SK-N-SH (cell line): ENCODE measurements around the gene ANO3. TPM values are rescaled to one million over a fixed set of nuclear protein-coding genes. Genes with fewer than 3 reads are reported as not detected.

ENCODE experiments used
- CTCF ChIA-PET: fragments of 300-600, 350-600 bp; formaldehyde crosslinking; extraction: SDS; loops from one replicate; lab custom pipeline; 2021; lab: Yijun Ruan, JAX
- POLR2A ChIA-PET: fragments of 350-600 bp; sonication (Branson Sonifier 250); formaldehyde crosslinking; extraction: SDS; loops from one replicate; lab custom pipeline; 2020; ENCODE audit warnings: antibody characterized with exemption, inconsistent platforms; lab: Yijun Ruan, JAX
- DNase-seq: peaks from one replicate; pipeline ENCODE4 v3.0.0; 2012
- H2AFZ ChIP-seq: fragments of 200-600 bp; sonication (generic); 2 replicates; pipeline ENCODE4 v1.8.1; 2016; ENCODE audit warnings: antibody characterized with exemption, mild to moderate bottlenecking, low read depth
- H3F3A ChIP-seq: fragments of 200-600 bp; sonication (generic); replicated peaks from 2 replicates; pipeline ENCODE3; 2016; ENCODE audit warnings: antibody characterized with exemption, mild to moderate bottlenecking; ENCODE audit not compliant: insufficient read depth
- H3K27ac ChIP-seq, 2 experiments: fragments of 200-500 bp in 1 of 2; fragments of 200-600 bp in 1 of 2; sonication (Bioruptor generic) in 1 of 2; sonication (generic), shearing (Covaris generic) in 1 of 2; 2 replicates each; pipeline versions ENCODE4 v1.5.1 to v1.6.1; 2014 to 2016; ENCODE audit warnings: low read depth in 2 of 2, inconsistent platforms in 1 of 2, low read length in 1 of 2, mild to moderate bottlenecking in 1 of 2, mixed read lengths in 1 of 2
- H3K27me3 ChIP-seq: fragments of 200-600 bp; sonication (generic), shearing (Covaris generic); 2 replicates; pipeline ENCODE4 v1.6.1; 2016; ENCODE audit warnings: mixed run types; ENCODE audit not compliant: insufficient read depth
- H3K36me3 ChIP-seq, 2 experiments: fragments of 200-500 bp in 1 of 2; fragments of 200-600 bp in 1 of 2; sonication (Bioruptor generic) in 1 of 2; sonication (generic) in 1 of 2; replicated peaks in 1 of 2; 2 replicates each; pipeline versions ENCODE3 to v1.5.1; 2014 to 2016; ENCODE audit warnings: low read length in 1 of 2, mild to moderate bottlenecking in 1 of 2; ENCODE audit not compliant: insufficient read depth in 2 of 2, control insufficient read depth in 1 of 2
- H3K4me1 ChIP-seq, 2 experiments: fragments of 200-500 bp in 1 of 2; fragments of 200-600 bp in 1 of 2; sonication (Bioruptor generic) in 1 of 2; sonication (generic), shearing (Covaris generic) in 1 of 2; 2 replicates each; pipeline versions ENCODE4 v1.5.1 to v1.6.1; 2014 to 2016; ENCODE audit warnings: low read depth in 1 of 2, low read length in 1 of 2, mixed run types in 1 of 2; ENCODE audit not compliant: insufficient read depth in 2 of 2, control insufficient read depth in 1 of 2
- H3K4me2 ChIP-seq: fragments of 200-600 bp; sonication (generic), shearing (Covaris generic); 2 replicates; pipeline ENCODE4 v1.6.1; 2017; ENCODE audit warnings: mixed run types
- H3K4me3 ChIP-seq, 2 experiments: fragments of 200-500 bp in 1 of 2; fragments of 200-600 bp in 1 of 2; sonication (Bioruptor generic) in 1 of 2; sonication (generic), shearing (Covaris generic) in 1 of 2; 2 replicates each; pipeline versions ENCODE4 v1.5.1 to v1.8.1; 2014 to 2016; ENCODE audit warnings: low read depth in 2 of 2, inconsistent platforms in 1 of 2, low read length in 1 of 2, mild to moderate bottlenecking in 1 of 2, mixed read lengths in 1 of 2, moderate library complexity in 1 of 2
- H3K79me2 ChIP-seq: fragments of 200-600 bp; sonication (generic); 2 replicates; pipeline ENCODE4 v1.8.1; 2017; ENCODE audit warnings: mild to moderate bottlenecking; ENCODE audit not compliant: insufficient read depth
- H3K9ac ChIP-seq: fragments of 200-600 bp; sonication (generic); 2 replicates; pipeline ENCODE4 v1.6.1; 2017; ENCODE audit warnings: mixed run types
- H3K9me2 ChIP-seq: fragments of 200-600 bp; sonication (generic); 2 replicates; pipeline ENCODE4 v1.6.1; 2017; ENCODE audit warnings: mixed run types
- H3K9me3 ChIP-seq: fragments of 200-600 bp; sonication (generic); 2 replicates; pipeline ENCODE4 v1.6.1; 2017; ENCODE audit warnings: mixed run types, mild to moderate bottlenecking, moderate library complexity
- H4K20me1 ChIP-seq: fragments of 200-600 bp; sonication (generic); 2 replicates; pipeline ENCODE4 v1.6.1; 2017; ENCODE audit warnings: mild to moderate bottlenecking, mixed run types; ENCODE audit not compliant: insufficient read depth
- EP300 ChIP-seq, 2 experiments: IDR thresholded peaks; 2 replicates each; pipeline versions ENCODE4 v1.4.0 to v1.6.1; 2012; ENCODE audit warnings: borderline replicate concordance in 1 of 2, low read depth in 1 of 2, low read length in 1 of 2
- EZH2phosphoT487 ChIP-seq: fragments of 200-600 bp; sonication (generic); IDR thresholded peaks from 2 replicates; pipeline ENCODE4 v1.6.1; 2017; ENCODE audit warnings: low read depth, mixed run types, mild to moderate bottlenecking, antibody characterized with exemption, moderate library complexity, borderline replicate concordance
- FOSL2 ChIP-seq: IDR thresholded peaks from 2 replicates; pipeline ENCODE4 v1.4.0; 2012; ENCODE audit warnings: low read depth, mild to moderate bottlenecking, moderate library complexity, borderline replicate concordance
- GATA2 ChIP-seq: sonication (generic); formaldehyde crosslinking; IDR thresholded peaks from 2 replicates; pipeline ENCODE4 v1.5.0; 2020; ENCODE audit warnings: mild to moderate bottlenecking, missing genetic modification reagents
- MEF2A ChIP-seq: IDR thresholded peaks from 2 replicates; pipeline ENCODE4 v1.4.0; 2012; ENCODE audit warnings: low read depth, borderline replicate concordance
- POLR2AphosphoS5 ChIP-seq: IDR thresholded peaks from 2 replicates; pipeline ENCODE4 v1.6.1; 2012; ENCODE audit warnings: low read depth, low read length
- RAD21 ChIP-seq: IDR thresholded peaks from 2 replicates; pipeline ENCODE4 v1.6.1; 2012; ENCODE audit warnings: mild to moderate bottlenecking, low read length
- RCOR1 ChIP-seq: fragments of 150-350 bp; IDR thresholded peaks from 2 replicates; pipeline ENCODE4 v1.6.1; 2017; ENCODE audit warnings: antibody characterized with exemption, low read length
- RFX5 ChIP-seq: IDR thresholded peaks from 2 replicates; pipeline ENCODE4 v1.6.1; 2012; ENCODE audit warnings: mild to moderate bottlenecking, improper control_type of control experiment, low read length
- RXRA ChIP-seq: IDR thresholded peaks from 2 replicates; pipeline ENCODE4 v1.4.0; 2012; ENCODE audit warnings: low read depth, mild to moderate bottlenecking, borderline replicate concordance
- SIN3A ChIP-seq: IDR thresholded peaks from 2 replicates; pipeline ENCODE4 v1.6.1; 2012; ENCODE audit warnings: low read depth, mild to moderate bottlenecking, low read length, moderate library complexity, borderline replicate concordance
- SMC3 ChIP-seq: IDR thresholded peaks from 2 replicates; pipeline ENCODE4 v1.6.1; 2012; ENCODE audit warnings: low read depth, low read length, improper control_type of control experiment
- TCF12 ChIP-seq: IDR thresholded peaks from 2 replicates; pipeline ENCODE4 v1.4.0; 2012
- WGBS: methylation state at CpG from one replicate; pipeline ENCODE4 v1.1.6; 2017; ENCODE audit warnings: low lambda C conversion rate; 5-methylcytosine and 5-hydroxymethylcytosine counted together
- polyA plus RNA-seq, 3 experiments: library from polyadenylated mRNA; depleted of rRNA; stranded (reverse); fragments of >200 nt; gene quantifications; 2 replicates each; pipeline ENCODE4 v1.2.3, GENCODE V29; 2012
- TF ChIP-seq, protein P1 (sequence below): IDR thresholded peaks from 2 replicates; pipeline ENCODE4 v1.4.0; 2012; ENCODE audit warnings: low read depth, borderline replicate concordance
- TF ChIP-seq, protein P2 (sequence below): IDR thresholded peaks from 2 replicates; pipeline ENCODE4 v1.6.1; 2012; ENCODE audit warnings: mild to moderate bottlenecking, low read depth, low read length, moderate library complexity
- TF ChIP-seq, protein P3 (sequence below): IDR thresholded peaks from 2 replicates; pipeline ENCODE4; 2012

The ANO3 gene
- polyA plus RNA-seq, 1 of the 3 experiments (the other 2 are of a cell fraction), result 0.13 TPM

DNA sequence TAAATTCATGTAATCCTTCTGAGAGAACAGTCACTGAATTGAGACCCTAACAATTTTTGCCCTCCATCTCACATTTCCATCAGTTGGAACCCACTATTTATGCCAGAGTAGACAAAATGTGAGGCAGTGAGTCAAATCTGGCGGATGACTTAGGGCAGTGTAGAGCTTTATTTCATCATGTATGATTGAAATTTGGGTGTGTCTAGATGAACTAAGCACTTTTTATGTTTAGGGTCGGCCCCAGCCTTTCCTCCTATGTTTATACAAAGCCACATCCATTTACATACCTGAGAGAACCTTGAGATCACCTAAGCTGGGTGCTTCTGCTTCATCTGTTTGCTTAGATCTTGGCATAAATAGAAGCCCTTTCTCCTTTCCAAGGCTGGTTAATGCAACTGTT, 255.1 kb downstream of the ANO3 start:
- H3K27me3 ChIP-seq, result no peaks in the 10 kb centered on the region
- H3K9me2 ChIP-seq, result no peaks in the 10 kb centered on the region
- no peak overlapping the region for H3K4me2 ChIP-seq
- no peak overlapping the region for H2AFZ ChIP-seq
- H3K9ac ChIP-seq, result no peak overlapping the region
- no peak for TF ChIP-seq RFX5
- TF ChIP-seq, protein P1, sequence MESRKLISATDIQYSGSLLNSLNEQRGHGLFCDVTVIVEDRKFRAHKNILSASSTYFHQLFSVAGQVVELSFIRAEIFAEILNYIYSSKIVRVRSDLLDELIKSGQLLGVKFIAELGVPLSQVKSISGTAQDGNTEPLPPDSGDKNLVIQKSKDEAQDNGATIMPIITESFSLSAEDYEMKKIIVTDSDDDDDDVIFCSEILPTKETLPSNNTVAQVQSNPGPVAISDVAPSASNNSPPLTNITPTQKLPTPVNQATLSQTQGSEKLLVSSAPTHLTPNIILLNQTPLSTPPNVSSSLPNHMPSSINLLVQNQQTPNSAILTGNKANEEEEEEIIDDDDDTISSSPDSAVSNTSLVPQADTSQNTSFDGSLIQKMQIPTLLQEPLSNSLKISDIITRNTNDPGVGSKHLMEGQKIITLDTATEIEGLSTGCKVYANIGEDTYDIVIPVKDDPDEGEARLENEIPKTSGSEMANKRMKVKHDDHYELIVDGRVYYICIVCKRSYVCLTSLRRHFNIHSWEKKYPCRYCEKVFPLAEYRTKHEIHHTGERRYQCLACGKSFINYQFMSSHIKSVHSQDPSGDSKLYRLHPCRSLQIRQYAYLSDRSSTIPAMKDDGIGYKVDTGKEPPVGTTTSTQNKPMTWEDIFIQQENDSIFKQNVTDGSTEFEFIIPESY, result no peak
- TF ChIP-seq, protein P2, sequence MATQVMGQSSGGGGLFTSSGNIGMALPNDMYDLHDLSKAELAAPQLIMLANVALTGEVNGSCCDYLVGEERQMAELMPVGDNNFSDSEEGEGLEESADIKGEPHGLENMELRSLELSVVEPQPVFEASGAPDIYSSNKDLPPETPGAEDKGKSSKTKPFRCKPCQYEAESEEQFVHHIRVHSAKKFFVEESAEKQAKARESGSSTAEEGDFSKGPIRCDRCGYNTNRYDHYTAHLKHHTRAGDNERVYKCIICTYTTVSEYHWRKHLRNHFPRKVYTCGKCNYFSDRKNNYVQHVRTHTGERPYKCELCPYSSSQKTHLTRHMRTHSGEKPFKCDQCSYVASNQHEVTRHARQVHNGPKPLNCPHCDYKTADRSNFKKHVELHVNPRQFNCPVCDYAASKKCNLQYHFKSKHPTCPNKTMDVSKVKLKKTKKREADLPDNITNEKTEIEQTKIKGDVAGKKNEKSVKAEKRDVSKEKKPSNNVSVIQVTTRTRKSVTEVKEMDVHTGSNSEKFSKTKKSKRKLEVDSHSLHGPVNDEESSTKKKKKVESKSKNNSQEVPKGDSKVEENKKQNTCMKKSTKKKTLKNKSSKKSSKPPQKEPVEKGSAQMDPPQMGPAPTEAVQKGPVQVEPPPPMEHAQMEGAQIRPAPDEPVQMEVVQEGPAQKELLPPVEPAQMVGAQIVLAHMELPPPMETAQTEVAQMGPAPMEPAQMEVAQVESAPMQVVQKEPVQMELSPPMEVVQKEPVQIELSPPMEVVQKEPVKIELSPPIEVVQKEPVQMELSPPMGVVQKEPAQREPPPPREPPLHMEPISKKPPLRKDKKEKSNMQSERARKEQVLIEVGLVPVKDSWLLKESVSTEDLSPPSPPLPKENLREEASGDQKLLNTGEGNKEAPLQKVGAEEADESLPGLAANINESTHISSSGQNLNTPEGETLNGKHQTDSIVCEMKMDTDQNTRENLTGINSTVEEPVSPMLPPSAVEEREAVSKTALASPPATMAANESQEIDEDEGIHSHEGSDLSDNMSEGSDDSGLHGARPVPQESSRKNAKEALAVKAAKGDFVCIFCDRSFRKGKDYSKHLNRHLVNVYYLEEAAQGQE, result no peak
- no peak for TF ChIP-seq FOSL2
- no peak for TF ChIP-seq RCOR1
- TF ChIP-seq SMC3, result no peak
- TF ChIP-seq RAD21, result no peak
- TF ChIP-seq EZH2phosphoT487, result no peak
- no peak for TF ChIP-seq GATA2 (CRISPR knock-in tag)
- no peak for TF ChIP-seq RXRA
- TF ChIP-seq, protein P3, sequence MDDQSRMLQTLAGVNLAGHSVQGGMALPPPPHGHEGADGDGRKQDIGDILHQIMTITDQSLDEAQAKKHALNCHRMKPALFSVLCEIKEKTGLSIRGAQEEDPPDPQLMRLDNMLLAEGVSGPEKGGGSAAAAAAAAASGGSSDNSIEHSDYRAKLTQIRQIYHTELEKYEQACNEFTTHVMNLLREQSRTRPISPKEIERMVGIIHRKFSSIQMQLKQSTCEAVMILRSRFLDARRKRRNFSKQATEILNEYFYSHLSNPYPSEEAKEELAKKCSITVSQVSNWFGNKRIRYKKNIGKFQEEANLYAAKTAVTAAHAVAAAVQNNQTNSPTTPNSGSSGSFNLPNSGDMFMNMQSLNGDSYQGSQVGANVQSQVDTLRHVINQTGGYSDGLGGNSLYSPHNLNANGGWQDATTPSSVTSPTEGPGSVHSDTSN, result no peak
- no peak for TF ChIP-seq POLR2AphosphoS5
- no peak for TF ChIP-seq SIN3A
- no peak for TF ChIP-seq MEF2A
- TF ChIP-seq TCF12, result no peak
- TF ChIP-seq EP300 (IDR thresholded peaks at IDR 0.05; ENCODE audit: borderline replicate concordance in 1 of 2, low read depth in 1 of 2, low read length in 1 of 2), result no peak
- H4K20me1 ChIP-seq, result no peaks in the 10 kb centered on the region
- no peaks in the 10 kb centered on the region for H3K79me2 ChIP-seq
- H3K36me3 ChIP-seq, result no peaks in the 10 kb centered on the region
- CTCF ChIA-PET, result interaction anchor here (1.4 kb wide), 1 partner anchor 14 kb away, joined by 3 read pairs; no protein-coding TSS in a partner anchor
- DNase-seq, result no peak
- H3K9me3 ChIP-seq, result no peaks in the 10 kb centered on the region
- POLR2A ChIA-PET, result no interaction called here
- no peak overlapping the region for H3K27ac ChIP-seq
- no peaks in the 10 kb centered on the region; a peak in 1 of 4 replicates for H3K4me1 ChIP-seq
- 60% methylated on average over 2 of the region's 2 CpGs for WGBS
- no peak overlapping the region for H3K4me3 ChIP-seq
- H3F3A ChIP-seq, result no peaks in the 10 kb centered on the region
